ENCODE measurements around the gene TYW1B.
"Not testable (repeated sequence)": the region's sequence is repeated elsewhere in the genome, so short reads cannot be mapped to it uniquely, and the experiment has no call there.

TYW1B gene

GRCh38 chr7:72717252-72717774 lies 110.7 kb downstream of the TYW1B start:
- not testable (repeated sequence) for H3K4me3 ChIP-seq (ENCODE audit: low read depth, low read length); H3K27ac ChIP-seq (ENCODE audit: low read depth, low read length); H3K9ac ChIP-seq (ENCODE audit: low read length); H3K4me1 ChIP-seq (ENCODE audit: control insufficient read depth, insufficient read depth, low read length); H3K27me3 ChIP-seq (ENCODE audit: control insufficient read depth, insufficient read depth, low read length); H3K36me3 ChIP-seq (ENCODE audit: control insufficient read depth, insufficient read depth, low read length); H3K9me3 ChIP-seq (ENCODE audit: control insufficient read depth, insufficient read depth, low read depth, low read length)

DNA sequence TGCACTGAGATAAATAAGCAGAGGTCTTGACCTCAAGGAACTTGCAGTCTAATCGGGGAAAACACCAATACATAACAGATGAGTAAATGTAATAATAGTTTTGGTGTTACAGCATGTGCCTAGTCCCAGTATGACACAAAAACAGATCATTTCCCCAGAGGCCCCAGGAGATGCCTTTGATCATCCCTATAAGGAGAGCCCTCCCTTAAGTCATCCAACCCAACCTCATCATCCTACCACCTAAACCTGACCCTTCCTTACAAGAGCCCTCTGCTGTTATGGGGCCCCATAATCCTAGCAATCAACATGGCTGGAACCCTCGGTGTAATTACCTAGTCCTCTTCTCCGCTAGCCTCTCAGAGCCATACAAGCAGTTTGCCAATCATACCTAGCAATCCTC lies 116.1 kb downstream of the TYW1B start:
- not testable (repeated sequence) for H3K36me3 ChIP-seq (ENCODE audit: control insufficient read depth, insufficient read depth, low read length); H3K27me3 ChIP-seq (ENCODE audit: control insufficient read depth, insufficient read depth, low read length); H3K9ac ChIP-seq (ENCODE audit: low read length); H3K27ac ChIP-seq (ENCODE audit: low read depth, low read length); H3K9me3 ChIP-seq (ENCODE audit: control insufficient read depth, insufficient read depth, low read depth, low read length); H3K4me1 ChIP-seq (ENCODE audit: control insufficient read depth, insufficient read depth, low read length); H3K4me3 ChIP-seq (ENCODE audit: low read depth, low read length)

DNA sequence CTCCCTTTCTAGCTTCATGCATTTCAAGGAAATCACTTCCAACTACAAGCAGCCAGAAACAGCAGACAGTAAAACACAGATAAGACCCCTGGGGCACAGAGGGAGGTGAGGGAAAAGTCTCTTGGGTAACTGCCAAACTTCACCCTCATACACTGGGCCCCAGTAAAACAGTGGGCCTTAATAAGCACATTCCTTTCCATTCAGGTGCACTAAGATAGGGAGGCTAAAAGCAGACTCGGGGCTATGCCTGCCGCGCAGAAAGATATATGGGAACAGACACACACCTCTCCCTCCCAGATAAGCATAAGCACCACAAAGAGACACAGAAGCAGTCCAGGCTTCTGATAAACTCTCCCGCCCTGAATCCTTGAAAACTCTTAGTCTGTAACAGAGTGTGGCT lies 117.0 kb downstream of the TYW1B start:
- H3K9me3 ChIP-seq (ENCODE audit: control insufficient read depth, insufficient read depth, low read depth, low read length), result peaks cover 7% of the 10 kb centered on the region
- H3K4me1 ChIP-seq (ENCODE audit: control insufficient read depth, insufficient read depth, low read length), result peaks cover 6% of the 10 kb centered on the region
- H3K4me3 ChIP-seq (ENCODE audit: low read depth, low read length), result no peak overlapping the region
- no peak overlapping the region for H3K9ac ChIP-seq (ENCODE audit: low read length)
- H3K27ac ChIP-seq (ENCODE audit: low read depth, low read length), result no peak overlapping the region
- H3K27me3 ChIP-seq (ENCODE audit: control insufficient read depth, insufficient read depth, low read length), result no peaks in the 10 kb centered on the region
- H3K36me3 ChIP-seq (ENCODE audit: control insufficient read depth, insufficient read depth, low read length), result peaks cover 3% of the 10 kb centered on the region; the same call in 1 of the 2 replicates

GRCh38 chr7:72709909-72710308 lies 118.1 kb downstream of the TYW1B start:
- Histone ChIP-seq H3K9me3 (ENCODE audit: control insufficient read depth, insufficient read depth, low read depth, low read length) (peaks cover 7% of the 10 kb centered on the region), H3K9ac (ENCODE audit: low read length) (no peak overlapping the region), H3K36me3 (ENCODE audit: control insufficient read depth, insufficient read depth, low read length) (peaks cover 3% of the 10 kb centered on the region; the same call in 1 of the 2 replicates), H3K27ac (ENCODE audit: low read depth, low read length) (no peak overlapping the region), H3K4me3 (ENCODE audit: low read depth, low read length) (no peak overlapping the region), H3K27me3 (ENCODE audit: control insufficient read depth, insufficient read depth, low read length) (no peaks in the 10 kb centered on the region), H3K4me1 (ENCODE audit: control insufficient read depth, insufficient read depth, low read length) (peaks cover 6% of the 10 kb centered on the region)

DNA sequence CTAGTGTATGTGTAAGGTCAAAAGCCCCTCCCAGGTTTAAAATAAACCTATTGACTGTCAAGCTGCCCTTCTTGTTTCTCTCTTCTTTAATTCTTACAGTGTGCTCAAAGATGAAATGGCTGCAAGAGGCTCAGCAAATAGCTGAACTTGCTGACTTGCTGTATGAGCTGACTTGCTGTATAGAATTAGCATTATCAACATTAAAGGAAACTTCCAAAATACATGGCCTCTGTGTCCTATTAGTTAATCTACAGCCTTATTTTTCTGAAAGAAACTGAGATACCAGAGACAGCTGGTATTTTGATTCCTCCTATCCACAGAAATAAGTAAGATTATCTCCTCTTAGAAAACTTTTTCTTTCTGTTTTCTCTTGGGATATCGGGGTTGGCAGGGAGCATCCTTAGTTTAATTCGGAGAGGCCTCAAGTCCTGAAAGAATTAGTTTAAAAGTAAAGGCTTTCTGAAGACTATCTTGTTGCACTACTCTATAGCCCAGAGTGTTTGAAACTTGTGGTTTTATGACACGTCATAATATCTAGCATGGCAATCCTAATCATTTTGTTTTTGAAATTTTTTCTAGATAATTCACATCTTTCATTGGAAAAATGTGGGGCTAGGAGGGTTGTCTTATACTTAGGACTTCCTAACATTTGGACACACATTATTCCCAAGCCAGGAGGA lies 119.5 kb downstream of the TYW1B start:
- not testable (repeated sequence) for H3K36me3 ChIP-seq (ENCODE audit: control insufficient read depth, insufficient read depth, low read length); H3K27me3 ChIP-seq (ENCODE audit: control insufficient read depth, insufficient read depth, low read length); H3K9me3 ChIP-seq (ENCODE audit: control insufficient read depth, insufficient read depth, low read depth, low read length); H3K4me1 ChIP-seq (ENCODE audit: control insufficient read depth, insufficient read depth, low read length); H3K27ac ChIP-seq (ENCODE audit: low read depth, low read length); H3K4me3 ChIP-seq (ENCODE audit: low read depth, low read length); H3K9ac ChIP-seq (ENCODE audit: low read length)

GRCh38 chr7:72706521-72706920 lies 121.5 kb downstream of the TYW1B start:
- Histone ChIP-seq H3K27me3 (ENCODE audit: control insufficient read depth, insufficient read depth, low read length) (no peaks in the 10 kb centered on the region), H3K4me1 (ENCODE audit: control insufficient read depth, insufficient read depth, low read length) (peaks cover 6% of the 10 kb centered on the region), H3K27ac (ENCODE audit: low read depth, low read length) (no peak overlapping the region), H3K9me3 (ENCODE audit: control insufficient read depth, insufficient read depth, low read depth, low read length) (peaks cover 7% of the 10 kb centered on the region), H3K9ac (ENCODE audit: low read length) (no peak overlapping the region), H3K4me3 (ENCODE audit: low read depth, low read length) (no peak overlapping the region), H3K36me3 (ENCODE audit: control insufficient read depth, insufficient read depth, low read length) (peaks cover 3% of the 10 kb centered on the region; the same call in 1 of the 2 replicates)

DNA sequence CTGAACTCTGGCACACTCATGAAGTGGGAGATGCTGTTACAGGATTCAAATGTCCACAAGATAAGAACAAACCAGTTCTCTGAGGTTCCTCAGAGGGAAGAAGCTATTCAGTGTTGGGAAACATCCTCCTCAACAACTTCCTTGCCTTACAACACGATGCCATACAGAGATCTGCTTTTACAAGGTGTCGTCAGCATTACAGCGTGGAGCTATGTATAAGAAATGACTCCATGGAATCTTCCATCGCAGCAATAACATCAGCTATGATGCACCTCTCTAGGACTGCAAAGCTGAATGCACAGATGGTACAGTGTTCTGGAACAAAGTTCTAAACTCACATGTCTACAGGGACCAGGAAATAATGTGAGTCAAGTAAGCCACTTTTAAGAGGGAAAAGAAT lies 122.3 kb downstream of the TYW1B start:
- H3K4me1 ChIP-seq (ENCODE audit: control insufficient read depth, insufficient read depth, low read length); H3K27me3 ChIP-seq (ENCODE audit: control insufficient read depth, insufficient read depth, low read length); H3K36me3 ChIP-seq (ENCODE audit: control insufficient read depth, insufficient read depth, low read length); H3K27ac ChIP-seq (ENCODE audit: low read depth, low read length); H3K9ac ChIP-seq (ENCODE audit: low read length); H3K9me3 ChIP-seq (ENCODE audit: control insufficient read depth, insufficient read depth, low read depth, low read length); H3K4me3 ChIP-seq (ENCODE audit: low read depth, low read length): not testable (repeated sequence)

DNA sequence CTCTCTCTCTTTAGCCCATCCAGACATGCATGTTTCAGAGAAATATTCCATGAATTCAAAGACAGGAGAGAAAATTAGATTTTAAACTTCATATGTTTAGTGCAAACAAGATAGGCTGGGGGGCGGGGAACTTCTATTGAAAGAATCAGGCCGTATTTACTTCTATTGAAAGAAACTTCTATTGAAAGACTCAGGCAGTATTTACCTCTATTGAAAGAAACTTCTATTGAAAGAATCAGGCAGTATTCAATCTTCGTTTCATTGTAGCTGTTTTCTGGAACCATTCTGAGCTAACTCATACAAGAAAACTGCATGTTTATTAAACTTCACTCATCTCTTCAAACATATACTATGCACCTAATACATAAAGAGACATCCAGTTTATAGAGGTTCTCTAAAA lies 123.1 kb downstream of the TYW1B start:
- Histone ChIP-seq H3K9ac (ENCODE audit: low read length) (no peak overlapping the region), H3K36me3 (ENCODE audit: control insufficient read depth, insufficient read depth, low read length) (peaks cover 3% of the 10 kb centered on the region; the same call in 1 of the 2 replicates), H3K4me1 (ENCODE audit: control insufficient read depth, insufficient read depth, low read length) (no peaks in the 10 kb centered on the region; the same call in 1 of the 2 replicates), H3K27me3 (ENCODE audit: control insufficient read depth, insufficient read depth, low read length) (no peaks in the 10 kb centered on the region), H3K4me3 (ENCODE audit: low read depth, low read length) (no peak overlapping the region), H3K9me3 (ENCODE audit: control insufficient read depth, insufficient read depth, low read depth, low read length) (peaks cover 7% of the 10 kb centered on the region), H3K27ac (ENCODE audit: low read depth, low read length) (0 out of 2 replicates have a peak overlapping the region, but pooled peaks have one; percentile 5)

- not testable (repeated sequence) for H3K36me3 ChIP-seq (ENCODE audit: control insufficient read depth, insufficient read depth, low read length); H3K27ac ChIP-seq (ENCODE audit: low read depth, low read length); H3K9ac ChIP-seq (ENCODE audit: low read length); H3K9me3 ChIP-seq (ENCODE audit: control insufficient read depth, insufficient read depth, low read depth, low read length); H3K4me1 ChIP-seq (ENCODE audit: control insufficient read depth, insufficient read depth, low read length); H3K4me3 ChIP-seq (ENCODE audit: low read depth, low read length); H3K27me3 ChIP-seq (ENCODE audit: control insufficient read depth, insufficient read depth, low read length)
Measured at GRCh38 chr7:72700548-72700947, 127.5 kb downstream of the TYW1B start.

- H3K36me3 ChIP-seq (ENCODE audit: control insufficient read depth, insufficient read depth, low read length); H3K27me3 ChIP-seq (ENCODE audit: control insufficient read depth, insufficient read depth, low read length); H3K4me3 ChIP-seq (ENCODE audit: low read depth, low read length); H3K9me3 ChIP-seq (ENCODE audit: control insufficient read depth, insufficient read depth, low read depth, low read length); H3K9ac ChIP-seq (ENCODE audit: low read length); H3K27ac ChIP-seq (ENCODE audit: low read depth, low read length): not testable (repeated sequence)
- peaks cover 12% of the 10 kb centered on the region for H3K4me1 ChIP-seq (ENCODE audit: control insufficient read depth, insufficient read depth, low read length)
Measured at GRCh38 chr7:72697066-72697465, 130.9 kb downstream of the TYW1B start.

DNA sequence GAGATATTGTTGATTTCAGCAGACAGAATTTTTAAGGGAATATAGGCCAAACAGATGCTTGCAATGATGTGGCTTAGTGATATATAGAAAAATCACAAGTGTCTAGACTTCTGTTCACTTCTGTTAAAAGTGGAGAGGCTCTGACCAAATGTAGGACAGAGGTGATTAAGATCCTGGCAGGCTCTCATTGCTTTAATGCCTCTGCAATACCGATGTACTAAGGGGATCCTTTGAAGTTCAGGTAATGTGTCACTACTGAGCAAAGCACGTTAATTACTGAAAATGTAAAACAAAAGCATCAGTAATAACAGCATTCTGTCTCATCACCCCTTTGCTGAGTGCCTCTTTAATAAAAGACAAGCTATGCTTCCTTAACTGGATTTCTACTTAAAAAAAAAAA lies 131.4 kb downstream of the TYW1B start:
- not testable (repeated sequence) for H3K4me3 ChIP-seq (ENCODE audit: low read depth, low read length); H3K9ac ChIP-seq (ENCODE audit: low read length); H3K27ac ChIP-seq (ENCODE audit: low read depth, low read length); H3K9me3 ChIP-seq (ENCODE audit: control insufficient read depth, insufficient read depth, low read depth, low read length); H3K27me3 ChIP-seq (ENCODE audit: control insufficient read depth, insufficient read depth, low read length); H3K36me3 ChIP-seq (ENCODE audit: control insufficient read depth, insufficient read depth, low read length)
- H3K4me1 ChIP-seq (ENCODE audit: control insufficient read depth, insufficient read depth, low read length), result peaks cover 15% of the 10 kb centered on the region

All from HUES6 (cell line).